Suppressor macrophage treated with lipopolysaccharide for 1 hour (primary cell): ENCODE measurements around the gene HCRTR1.

Experiments
- DNase-seq, 3 donors: peaks; one replicate each; pipeline ENCODE4 v3.0.0-alpha.2; 2020 to 2022

Gene HCRTR1

DNA sequence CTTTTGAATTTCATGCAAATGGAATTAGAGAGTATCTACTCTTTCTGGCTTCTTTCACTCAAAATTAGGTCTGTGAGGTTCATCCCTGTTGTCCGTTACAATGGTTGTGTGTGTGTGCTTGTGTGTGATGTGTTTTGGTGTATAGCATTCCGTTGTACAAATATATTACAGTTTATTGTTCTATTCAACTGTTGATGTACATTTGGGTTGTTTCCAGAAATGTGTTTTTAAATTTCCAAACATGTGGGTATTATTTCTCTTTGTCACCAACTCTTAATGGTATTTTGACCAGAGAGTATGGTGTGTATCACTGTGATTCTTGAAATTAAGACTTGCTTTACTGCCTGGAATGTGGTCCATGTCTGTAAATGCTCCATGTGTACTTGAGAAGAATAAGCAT, 16.8 kb upstream of the HCRTR1 start:
- no peak for DNase-seq

DNA sequence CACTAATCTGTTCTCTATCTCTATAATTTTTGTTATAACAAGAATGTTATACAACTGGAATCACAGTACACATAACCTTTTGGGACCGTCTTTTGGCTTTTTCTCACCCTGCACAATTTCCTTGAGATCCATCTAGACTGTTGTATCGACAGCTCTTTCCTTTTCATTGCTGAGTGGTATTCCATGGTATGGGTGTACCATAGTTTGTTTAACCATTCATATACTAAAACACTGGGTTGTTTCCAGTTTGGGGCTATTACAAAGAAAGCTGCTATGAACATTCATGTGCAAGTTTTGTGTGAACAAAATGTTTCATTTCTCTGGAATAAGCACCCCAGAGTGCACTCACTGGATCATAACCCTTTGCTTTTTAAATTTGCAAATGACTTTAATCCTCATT, 15.4 kb upstream of the HCRTR1 start:
- DNase-seq = no peak

- DNase-seq = peak; percentile 90 to 98 (median 96)
Measured at GRCh38 chr1:31605908-31606427, 11.5 kb upstream of the HCRTR1 start.

DNA sequence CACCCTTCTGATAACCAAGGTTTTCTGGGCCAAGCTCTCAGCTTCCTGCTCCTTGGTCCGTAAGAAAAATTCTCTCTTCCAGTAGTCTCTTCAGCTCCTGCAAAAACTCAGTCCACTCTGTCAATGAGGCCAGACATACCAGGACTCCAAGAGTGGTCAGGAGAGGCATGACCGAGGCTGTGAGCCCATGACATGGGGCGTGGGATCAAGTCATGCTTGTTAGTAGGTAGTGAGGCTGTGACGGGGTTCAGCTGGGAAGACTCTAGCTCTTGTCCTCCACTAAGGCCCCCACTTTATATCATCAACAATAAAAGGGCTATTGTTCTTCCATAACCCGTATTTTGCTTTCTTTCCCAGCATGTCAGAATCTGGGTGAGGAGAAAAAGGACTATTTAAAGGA, 10.1 kb upstream of the HCRTR1 start:
- no peak for DNase-seq

GRCh38 chr1:31609514-31610118, 7.9 kb upstream of the HCRTR1 start:
- DNase-seq = peak in 2 of 3 donors; percentile 20 to 32

GRCh38 chr1:31614414-31615005, 3.0 kb upstream of the HCRTR1 start:
- no peak for DNase-seq

GRCh38 chr1:31615414-31615813, 2.1 kb upstream of the HCRTR1 start:
- no peak for DNase-seq

GRCh38 chr1:31615939-31616338, 1.6 kb upstream of the HCRTR1 start:
- DNase-seq = no peak

DNA sequence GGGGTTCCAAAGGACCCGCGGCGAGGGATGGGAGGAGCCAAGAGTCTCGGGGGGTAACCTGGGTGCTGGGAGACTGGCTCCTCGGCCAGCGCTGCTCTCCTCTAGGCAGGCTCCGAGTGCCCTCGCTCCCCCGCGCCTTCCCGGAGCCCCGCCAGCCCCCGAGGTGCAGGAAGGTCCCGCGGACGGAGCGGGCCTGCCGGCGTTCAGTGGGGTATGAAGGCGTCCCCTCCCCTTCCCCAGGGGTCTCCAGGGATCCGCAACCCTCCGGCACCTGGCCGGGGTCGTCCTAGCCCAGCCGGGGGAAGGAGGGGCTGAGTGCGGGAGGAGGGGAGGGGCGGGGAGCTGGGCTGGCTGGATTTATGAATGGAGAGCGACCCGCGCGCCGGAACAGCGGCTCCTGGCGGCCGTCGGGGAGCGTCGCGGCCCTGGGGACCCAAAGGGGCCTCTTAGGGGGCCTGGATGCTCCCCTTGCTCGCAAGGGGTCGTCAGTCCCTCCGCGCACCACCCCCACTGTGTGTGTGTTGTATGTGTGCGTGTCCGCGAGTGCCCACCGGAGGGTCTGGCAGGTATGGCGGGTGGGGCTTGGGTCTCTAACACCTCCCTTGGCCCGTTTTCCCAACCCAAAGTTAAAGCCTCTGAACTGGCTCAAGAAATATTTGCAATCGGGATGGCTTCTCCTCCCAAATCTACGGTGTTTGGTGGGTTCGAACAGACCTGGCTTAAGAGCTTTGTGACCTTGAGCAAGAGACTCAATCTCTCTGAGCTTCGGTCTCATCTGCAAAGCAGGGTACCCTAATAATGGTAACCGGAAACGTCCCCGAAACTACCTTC, 642 bp downstream of the HCRTR1 start:
- DNase-seq = peak; percentile 40 to 80 (median 65)

DNA sequence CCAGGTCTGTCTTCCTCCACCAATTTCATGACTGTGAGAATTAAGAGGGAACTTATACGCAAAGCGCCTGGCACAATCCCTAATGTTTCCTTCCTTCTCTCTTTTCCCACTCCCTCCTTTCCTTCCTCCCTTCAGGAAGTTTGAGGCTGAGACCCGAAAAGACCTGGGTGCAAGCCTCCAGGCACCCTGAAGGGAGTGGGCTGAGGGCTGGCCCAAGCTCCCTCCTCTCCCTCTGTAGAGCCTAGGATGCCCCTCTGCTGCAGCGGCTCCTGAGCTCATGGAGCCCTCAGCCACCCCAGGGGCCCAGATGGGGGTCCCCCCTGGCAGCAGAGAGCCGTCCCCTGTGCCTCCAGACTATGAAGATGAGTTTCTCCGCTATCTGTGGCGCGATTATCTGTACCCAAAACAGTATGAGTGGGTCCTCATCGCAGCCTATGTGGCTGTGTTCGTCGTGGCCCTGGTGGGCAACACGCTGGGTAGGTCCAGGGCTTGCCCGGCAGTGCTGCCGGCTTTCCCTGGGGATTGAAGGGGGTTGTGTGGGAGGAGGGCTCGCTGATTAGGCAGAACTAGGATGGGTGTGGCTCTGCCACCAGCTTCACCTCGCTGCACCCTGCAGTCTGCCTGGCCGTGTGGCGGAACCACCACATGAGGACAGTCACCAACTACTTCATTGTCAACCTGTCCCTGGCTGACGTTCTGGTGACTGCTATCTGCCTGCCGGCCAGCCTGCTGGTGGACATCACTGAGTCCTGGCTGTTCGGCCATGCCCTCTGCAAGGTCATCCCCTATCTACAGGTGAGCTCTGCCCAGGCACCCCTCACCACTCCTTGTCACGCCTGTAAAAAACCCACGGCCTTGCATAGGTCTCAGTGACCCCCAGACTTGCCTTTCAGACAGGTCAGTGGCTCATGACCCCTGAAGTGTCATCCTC, 1.7 kb downstream of the HCRTR1 start:
- no peak for DNase-seq

DNA sequence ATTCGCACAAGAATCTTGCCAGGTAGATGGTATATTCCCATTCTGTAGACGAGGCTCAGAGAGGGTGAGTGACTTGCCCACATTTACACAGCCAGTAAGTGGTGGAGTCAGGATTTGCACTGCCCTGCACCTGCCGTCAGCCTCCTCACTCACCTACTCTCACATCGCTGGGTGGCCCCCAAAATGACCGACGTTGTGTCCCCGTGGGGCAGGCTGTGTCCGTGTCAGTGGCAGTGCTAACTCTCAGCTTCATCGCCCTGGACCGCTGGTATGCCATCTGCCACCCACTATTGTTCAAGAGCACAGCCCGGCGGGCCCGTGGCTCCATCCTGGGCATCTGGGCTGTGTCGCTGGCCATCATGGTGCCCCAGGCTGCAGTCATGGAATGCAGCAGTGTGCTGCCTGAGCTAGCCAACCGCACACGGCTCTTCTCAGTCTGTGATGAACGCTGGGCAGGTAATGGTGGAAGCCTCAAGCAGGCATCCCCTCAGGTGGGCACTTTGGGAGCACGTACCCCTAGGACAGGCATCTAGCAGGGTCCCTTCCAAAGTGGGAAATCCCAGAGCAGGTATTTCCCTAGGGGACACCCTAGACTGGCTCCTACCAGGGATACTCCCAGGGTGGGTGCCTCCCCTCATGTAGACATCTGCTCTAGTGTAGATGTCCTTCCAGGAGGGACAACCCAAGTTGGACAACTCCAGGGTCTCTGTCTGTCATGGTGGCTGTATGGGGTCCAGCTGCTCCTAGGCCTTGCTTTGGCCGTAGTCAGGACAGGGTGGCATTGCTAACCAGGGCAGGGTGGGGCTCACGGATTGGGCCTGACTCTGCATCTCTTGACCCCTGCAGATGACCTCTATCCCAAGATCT, 3.4 kb downstream of the HCRTR1 start:
- DNase-seq = no peak

GRCh38 chr1:31621498-31621820, 4.0 kb downstream of the HCRTR1 start:
- DNase-seq = no peak

GRCh38 chr1:31621847-31622730, 4.6 kb downstream of the HCRTR1 start:
- no peak for DNase-seq

DNA sequence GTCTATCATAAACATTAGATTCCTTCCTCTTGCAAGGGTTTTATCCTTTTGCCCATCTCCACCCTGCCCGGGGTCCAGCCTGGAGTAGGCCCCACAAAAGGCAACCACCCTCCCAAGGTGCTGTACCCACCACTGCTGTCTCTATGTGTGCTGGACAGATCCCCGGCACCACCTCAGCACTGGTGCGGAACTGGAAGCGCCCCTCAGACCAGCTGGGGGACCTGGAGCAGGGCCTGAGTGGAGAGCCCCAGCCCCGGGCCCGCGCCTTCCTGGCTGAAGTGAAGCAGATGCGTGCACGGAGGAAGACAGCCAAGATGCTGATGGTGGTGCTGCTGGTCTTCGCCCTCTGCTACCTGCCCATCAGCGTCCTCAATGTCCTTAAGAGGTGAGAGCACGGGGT, 5.9 kb downstream of the HCRTR1 start:
- no peak for DNase-seq

DNA sequence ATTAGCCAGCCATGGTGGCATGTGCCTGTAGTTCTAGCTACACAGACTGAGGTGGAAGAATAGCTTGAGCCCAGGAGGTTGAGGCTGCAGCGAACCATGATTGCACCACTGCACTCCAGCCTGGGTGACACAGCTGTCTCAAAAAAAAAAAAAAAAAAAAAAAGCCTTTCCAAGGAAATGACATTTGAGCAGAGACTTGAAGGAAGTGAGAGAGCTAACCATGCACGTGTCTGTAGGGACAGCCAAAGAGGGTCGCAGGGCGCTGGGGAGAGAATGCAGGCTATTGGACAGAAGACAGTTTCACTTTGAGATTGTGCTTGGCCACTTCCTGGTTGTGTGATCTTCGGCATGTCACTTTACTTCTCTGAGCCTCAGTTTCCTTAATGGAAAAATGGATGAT, 6.8 kb downstream of the HCRTR1 start:
- peak; percentile 31 to 55 (median 35) for DNase-seq

DNA sequence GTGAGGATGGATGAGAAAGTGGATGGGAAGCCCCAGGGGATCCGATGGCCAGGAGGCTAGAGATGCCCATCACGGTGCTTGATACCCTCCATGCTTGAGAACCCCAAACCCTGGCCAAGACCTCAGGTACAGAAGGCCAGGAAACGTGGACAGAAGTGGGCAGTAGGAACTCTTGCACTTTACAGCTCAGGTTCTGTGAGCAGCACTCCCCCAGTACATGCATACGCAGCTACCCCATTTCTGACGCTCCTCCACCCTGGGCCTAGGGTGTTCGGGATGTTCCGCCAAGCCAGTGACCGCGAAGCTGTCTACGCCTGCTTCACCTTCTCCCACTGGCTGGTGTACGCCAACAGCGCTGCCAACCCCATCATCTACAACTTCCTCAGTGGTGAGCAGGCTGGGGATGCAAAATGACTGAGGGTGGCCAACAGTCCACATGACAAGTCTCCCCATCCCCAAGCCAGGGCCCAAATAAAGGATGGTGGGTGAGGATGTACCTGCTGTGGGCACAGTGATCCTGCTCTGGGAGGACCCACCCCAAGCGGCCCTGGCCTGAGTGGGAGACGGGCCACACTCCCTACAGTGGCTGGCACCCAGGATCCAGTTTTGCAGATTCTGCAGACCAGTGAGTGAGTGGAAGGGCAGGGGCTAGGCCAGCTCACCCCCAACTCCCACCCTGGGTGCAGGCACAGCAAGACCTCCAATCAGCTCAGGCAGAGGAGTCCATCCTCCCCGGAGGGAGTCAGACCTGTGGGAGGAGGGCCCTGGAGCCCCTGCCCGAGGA, 7.4 kb downstream of the HCRTR1 start:
- no peak for DNase-seq

- DNase-seq = peak; percentile 53 to 74 (median 71)
Measured at GRCh38 chr1:31625561-31626222, 8.2 kb downstream of the HCRTR1 start.

- no peak for DNase-seq
Measured at GRCh38 chr1:31626223-31627207, 9.0 kb downstream of the HCRTR1 start.
